OCI-LY1 (cell line): ENCODE results near the gene ZNF618.

Experiments used
- H2AFZ ChIP-seq: fragments of 200-600 bp; sonication (generic), shearing (Covaris generic); 2 replicates; pipeline ENCODE4 v1.6.0; 2014; ENCODE audit warnings: antibody characterized with exemption, mild to moderate bottlenecking, low read length
- H3F3A ChIP-seq: fragments of 200-600 bp; sonication (generic), shearing (Covaris generic); 2 replicates; pipeline ENCODE4 v1.6.0; 2014; ENCODE audit warnings: mild to moderate bottlenecking, antibody characterized with exemption, low read length, moderate library complexity; ENCODE audit not compliant: insufficient read depth
- H3K27ac ChIP-seq: fragments of 200-600 bp; sonication (generic); 2 replicates; pipeline ENCODE4 v1.5.1; 2014; ENCODE audit warnings: low read length, mixed run types, mild to moderate bottlenecking, low read depth; ENCODE audit not compliant: poor library complexity, severe bottlenecking
- H3K27me3 ChIP-seq: fragments of 200-600 bp; sonication (generic); 2 replicates; pipeline ENCODE4 v1.6.0; 2014; ENCODE audit warnings: antibody characterized with exemption, mild to moderate bottlenecking, low read length, moderate library complexity; ENCODE audit not compliant: insufficient read depth
- H3K36me3 ChIP-seq: fragments of 200-600 bp; sonication (generic); 2 replicates; pipeline ENCODE4 v1.6.1; 2014; ENCODE audit warnings: mild to moderate bottlenecking, antibody characterized with exemption, low read length, moderate library complexity, mixed read lengths; ENCODE audit not compliant: insufficient read depth
- H3K4me1 ChIP-seq: fragments of 200-600 bp; sonication (generic); 2 replicates; pipeline ENCODE4 v1.5.1; 2014; ENCODE audit warnings: mild to moderate bottlenecking, low read length, moderate library complexity; ENCODE audit not compliant: insufficient read depth, severe bottlenecking
- H3K4me2 ChIP-seq: fragments of 200-600 bp; sonication (generic), shearing (Covaris generic); 2 replicates; pipeline ENCODE4 v1.6.1; 2014; ENCODE audit warnings: low read length
- H3K4me3 ChIP-seq: fragments of 200-600 bp; sonication (generic); 2 replicates; pipeline ENCODE4 v1.5.1; 2014; ENCODE audit warnings: low read length, low read depth, mild to moderate bottlenecking, mixed read lengths; ENCODE audit not compliant: poor library complexity, severe bottlenecking
- H3K79me2 ChIP-seq: fragments of 200-600 bp; shearing (Covaris generic); 2 replicates; pipeline ENCODE4 v1.6.1; 2016; ENCODE audit warnings: mixed run types, low read length, mixed read lengths; ENCODE audit not compliant: insufficient read depth
- H3K9ac ChIP-seq: fragments of 200-600 bp; sonication (generic), shearing (Covaris generic); 2 replicates; pipeline ENCODE4 v1.6.1; 2014; ENCODE audit warnings: mild to moderate bottlenecking, low read length, mixed read lengths
- H3K9me2 ChIP-seq: fragments of 200-600 bp; sonication (generic), shearing (Covaris generic); 2 replicates; pipeline ENCODE4 v1.6.1; 2014; ENCODE audit warnings: low read depth, mild to moderate bottlenecking, low read length, mixed read lengths
- H3K9me3 ChIP-seq: fragments of 200-600 bp; shearing (Covaris generic); 2 replicates; pipeline ENCODE4 v1.6.1; 2014; ENCODE audit warnings: low read length, mixed read lengths
- H4K20me1 ChIP-seq: fragments of 200-600 bp; sonication (generic), shearing (Covaris generic); 2 replicates; pipeline ENCODE4 v1.6.0; 2016; ENCODE audit warnings: mild to moderate bottlenecking, low read length; ENCODE audit not compliant: insufficient read depth
- EZH2 ChIP-seq: fragments of 200-600 bp; sonication (generic), shearing (Covaris generic); IDR thresholded peaks from 2 replicates; pipeline ENCODE4 v1.8.0; 2017; ENCODE audit warnings: borderline replicate concordance, mixed run types, mild to moderate bottlenecking, antibody characterized with exemption, low read length, moderate library complexity, mixed read lengths
- TF ChIP-seq, protein P1 (sequence below): fragments of 200-600 bp; sonication (generic), shearing (Covaris generic); IDR thresholded peaks from 2 replicates; pipeline ENCODE4 v1.5.1; 2017; ENCODE audit warnings: mild to moderate bottlenecking, antibody characterized with exemption, low read length, moderate library complexity, mixed read lengths

ZNF618 gene

DNA sequence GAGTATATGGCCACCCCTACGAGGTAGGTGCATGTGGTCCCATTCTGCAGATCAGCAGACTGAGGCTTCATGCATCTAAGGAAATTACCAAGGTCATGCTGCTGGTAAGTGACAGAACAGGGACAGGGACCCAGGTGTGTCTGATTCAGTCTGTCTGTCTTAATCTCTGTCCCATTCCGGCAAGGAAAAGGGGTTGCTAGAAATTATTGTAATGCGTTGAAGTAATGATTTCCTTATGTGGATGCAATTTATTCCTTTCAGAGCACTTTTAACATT is 125.2 kb downstream of the ZNF618 start:
- H2AFZ ChIP-seq: no peak overlapping the region
- H3K36me3 ChIP-seq: no peaks in the 10 kb centered on the region
- TF ChIP-seq, protein P1, sequence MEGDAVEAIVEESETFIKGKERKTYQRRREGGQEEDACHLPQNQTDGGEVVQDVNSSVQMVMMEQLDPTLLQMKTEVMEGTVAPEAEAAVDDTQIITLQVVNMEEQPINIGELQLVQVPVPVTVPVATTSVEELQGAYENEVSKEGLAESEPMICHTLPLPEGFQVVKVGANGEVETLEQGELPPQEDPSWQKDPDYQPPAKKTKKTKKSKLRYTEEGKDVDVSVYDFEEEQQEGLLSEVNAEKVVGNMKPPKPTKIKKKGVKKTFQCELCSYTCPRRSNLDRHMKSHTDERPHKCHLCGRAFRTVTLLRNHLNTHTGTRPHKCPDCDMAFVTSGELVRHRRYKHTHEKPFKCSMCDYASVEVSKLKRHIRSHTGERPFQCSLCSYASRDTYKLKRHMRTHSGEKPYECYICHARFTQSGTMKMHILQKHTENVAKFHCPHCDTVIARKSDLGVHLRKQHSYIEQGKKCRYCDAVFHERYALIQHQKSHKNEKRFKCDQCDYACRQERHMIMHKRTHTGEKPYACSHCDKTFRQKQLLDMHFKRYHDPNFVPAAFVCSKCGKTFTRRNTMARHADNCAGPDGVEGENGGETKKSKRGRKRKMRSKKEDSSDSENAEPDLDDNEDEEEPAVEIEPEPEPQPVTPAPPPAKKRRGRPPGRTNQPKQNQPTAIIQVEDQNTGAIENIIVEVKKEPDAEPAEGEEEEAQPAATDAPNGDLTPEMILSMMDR: no peak
- no peak for TF ChIP-seq EZH2
- H3K9me2 ChIP-seq: no peaks in the 10 kb centered on the region
- no peaks in the 10 kb centered on the region for H3K4me1 ChIP-seq
- H4K20me1 ChIP-seq: no peaks in the 10 kb centered on the region
- no peaks in the 10 kb centered on the region for H3K9me3 ChIP-seq
- H3K27ac ChIP-seq: no peak overlapping the region
- H3K9ac ChIP-seq: no peak overlapping the region
- H3K27me3 ChIP-seq: no peaks in the 10 kb centered on the region
- no peak overlapping the region for H3K4me2 ChIP-seq
- no peaks in the 10 kb centered on the region for H3K79me2 ChIP-seq
- H3K4me3 ChIP-seq: no peak overlapping the region
- no peaks in the 10 kb centered on the region for H3F3A ChIP-seq

DNA sequence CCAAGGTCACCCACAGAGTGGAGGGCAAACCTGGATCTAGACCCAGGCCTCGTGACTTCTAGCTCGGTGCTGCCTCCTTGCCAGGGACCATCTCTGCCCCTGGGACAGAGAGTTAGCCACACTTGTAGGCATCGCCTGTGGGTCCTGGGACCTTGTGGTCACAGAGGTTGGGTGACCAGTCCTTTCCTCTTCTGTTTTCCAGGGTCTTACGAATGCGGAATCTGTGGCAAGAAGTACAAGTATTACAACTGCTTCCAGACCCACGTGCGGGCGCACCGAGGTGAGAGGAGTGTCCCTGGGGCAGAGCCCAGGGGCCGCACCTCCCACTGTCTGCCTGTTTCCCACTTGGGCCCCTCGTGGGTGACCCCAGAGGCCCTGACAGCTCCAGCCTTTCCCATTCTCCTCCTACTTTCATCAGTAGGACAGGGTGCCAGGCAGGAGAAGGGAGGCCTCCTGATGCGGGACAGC is 125.7 kb downstream of the ZNF618 start:
- no peaks in the 10 kb centered on the region for H3K79me2 ChIP-seq
- no peak overlapping the region for H3K27ac ChIP-seq
- H3K9me3 ChIP-seq: no peaks in the 10 kb centered on the region
- H3F3A ChIP-seq: no peaks in the 10 kb centered on the region
- H2AFZ ChIP-seq: no peak overlapping the region
- H3K9ac ChIP-seq: no peak overlapping the region
- no peaks in the 10 kb centered on the region for H3K36me3 ChIP-seq
- no peaks in the 10 kb centered on the region for H3K4me1 ChIP-seq
- H3K9me2 ChIP-seq: no peaks in the 10 kb centered on the region
- no peaks in the 10 kb centered on the region for H3K27me3 ChIP-seq
- TF ChIP-seq, protein P1: no peak
- no peak for TF ChIP-seq EZH2
- no peaks in the 10 kb centered on the region for H4K20me1 ChIP-seq
- H3K4me3 ChIP-seq: no peak overlapping the region
- H3K4me2 ChIP-seq: no peak overlapping the region

DNA sequence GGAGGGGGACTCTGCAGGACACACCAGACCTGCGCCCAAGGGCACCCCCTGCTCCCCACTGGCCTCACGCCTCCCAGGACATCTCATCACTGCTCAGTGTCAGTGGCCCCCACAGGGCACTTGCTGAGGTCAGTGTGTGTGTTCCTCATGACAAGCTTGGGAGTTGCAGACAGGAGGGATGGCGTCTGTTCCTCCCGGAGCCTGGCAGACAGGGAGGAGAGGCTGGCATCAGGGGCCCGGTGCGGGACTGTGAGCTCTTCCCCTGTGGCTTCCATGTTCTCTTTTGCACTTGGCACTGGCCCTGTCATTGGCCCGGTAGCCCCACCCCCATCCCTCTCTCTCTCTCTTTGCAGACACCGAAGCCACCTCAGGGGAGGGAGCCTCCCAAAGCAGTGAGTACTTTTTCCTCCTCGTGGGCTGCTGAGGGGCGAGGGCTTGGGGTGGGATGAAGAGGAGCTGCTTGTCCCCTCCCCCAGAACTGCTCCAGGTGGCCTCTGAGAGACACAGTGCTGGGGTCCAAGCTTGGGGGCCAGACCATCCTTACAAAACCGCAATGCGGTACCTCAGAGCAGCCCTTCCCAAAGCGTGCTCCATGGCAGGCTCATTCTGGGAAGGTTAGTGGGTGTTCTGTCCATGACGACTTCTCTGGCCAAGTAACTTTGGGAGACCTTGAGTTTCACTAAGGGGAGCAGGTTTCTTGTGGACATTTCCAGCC is 126.3 kb downstream of the ZNF618 start:
- H3K27ac ChIP-seq: no peak overlapping the region
- TF ChIP-seq, protein P1: no peak
- TF ChIP-seq EZH2: no peak

More for the DNA sequence above, 126.3 kb downstream of the ZNF618 start:
- Histone ChIP-seq H3F3A (no peaks in the 10 kb centered on the region), H3K4me1 (no peaks in the 10 kb centered on the region), H3K9me3 (no peaks in the 10 kb centered on the region), H3K36me3 (no peaks in the 10 kb centered on the region), H3K79me2 (no peaks in the 10 kb centered on the region), H3K4me3 (no peak overlapping the region), H3K9ac (no peak overlapping the region), H2AFZ (no peak overlapping the region), H3K9me2 (no peaks in the 10 kb centered on the region), H3K27me3 (no peaks in the 10 kb centered on the region), H4K20me1 (no peaks in the 10 kb centered on the region), H3K4me2 (no peak overlapping the region)
